GM12878 (cell line): Measurements from ENCODE around the gene NFIX. TPM values are rescaled to one million over a fixed set of nuclear protein-coding genes. Genes with fewer than 3 reads are reported as not detected.

ENCODE experiments used
- ATAC-seq: fragments of 200-7000 bp; cut with Tn5 transposase; 3 replicates; pipeline ENCODE4 v1.9.1; 2020; ENCODE audit warnings: mild to moderate bottlenecking, moderate library complexity
- BruUV-seq: library from RNA; stranded (reverse); fragments of 400-500 nt; replicated peaks from 2 replicates; lab custom pipeline; 2021; lab: Mats Ljungman, UMichigan
- CTCF ChIA-PET: fragments of 300-600 bp; sonication (Branson Sonifier 250); formaldehyde crosslinking; extraction: SDS; loops from one replicate; lab custom pipeline; 2021; ENCODE audit warnings: inconsistent platforms; lab: Yijun Ruan, JAX
- POLR2A ChIA-PET: fragments of 350-600 bp; formaldehyde crosslinking; extraction: SDS; loops from one replicate; lab custom pipeline; 2021; ENCODE audit warnings: inconsistent platforms; lab: Charles Lee
- RAD21 ChIA-PET: fragments of 300-600 bp; sonication (Branson Sonifier 250); formaldehyde crosslinking; loops from one replicate; lab custom pipeline; 2023; ENCODE audit warnings: antibody characterized with exemption; ENCODE audit not compliant: unreplicated experiment; lab: Charles Lee
- SMC1A ChIA-PET: fragments of 300-600 bp; sonication (Branson Sonifier 250); formaldehyde crosslinking; loops from one replicate; lab custom pipeline; 2023; ENCODE audit not compliant: unreplicated experiment, uncharacterized antibody; lab: Charles Lee
- DNase-seq: peaks from one replicate; pipeline ENCODE4 v3.0.0-alpha.2; 2011; ENCODE audit warnings: low read depth, low spot score
- FAIRE-seq: peaks from 3 replicates; lab custom pipeline; 2011; peaks lifted over from hg19 to GRCh38; lab: Jason Lieb, UNC
- H2AFZ ChIP-seq: 2 replicates; pipeline ENCODE4 v1.6.0; 2011; ENCODE audit warnings: low read depth, low read length, control low read depth; ENCODE audit not compliant: control insufficient read depth
- H3K27ac ChIP-seq: 2 replicates; pipeline ENCODE4 v1.5.1; 2011; ENCODE audit warnings: control low read depth; ENCODE audit not compliant: control insufficient read depth, insufficient read depth
- H3K27me3 ChIP-seq, 2 experiments: replicated peaks in 1 of 2; 2 replicates each; pipeline versions ENCODE4 v1.6.0 to v1.6.1; 2011; ENCODE audit warnings: low read length in 1 of 2; ENCODE audit not compliant: control insufficient read depth in 2 of 2, insufficient read depth in 2 of 2
- H3K36me3 ChIP-seq, 2 experiments: 2 replicates each; pipeline ENCODE4 v1.5.1; 2011; ENCODE audit warnings: low read length in 1 of 2; ENCODE audit not compliant: control insufficient read depth in 2 of 2, insufficient read depth in 2 of 2
- H3K4me1 ChIP-seq: 2 replicates; pipeline ENCODE4 v1.6.1; 2011; ENCODE audit warnings: mild to moderate bottlenecking, low read length, moderate library complexity, mixed read lengths; ENCODE audit not compliant: control insufficient read depth, insufficient read depth
- H3K4me2 ChIP-seq: 2 replicates; pipeline ENCODE4 v1.6.0; 2011; ENCODE audit warnings: control low read depth; ENCODE audit not compliant: control insufficient read depth, insufficient read depth
- H3K4me3 ChIP-seq: fragments of 200-600 bp; sonication (generic); 2 replicates; pipeline ENCODE4 v1.5.1; 2016
- H3K79me2 ChIP-seq: 2 replicates; pipeline ENCODE4 v1.6.0; 2011; ENCODE audit warnings: low read length; ENCODE audit not compliant: control insufficient read depth, insufficient read depth
- H3K9ac ChIP-seq: 2 replicates; pipeline ENCODE4 v1.8.0; 2011; ENCODE audit warnings: low read length, control low read depth, mixed read lengths; ENCODE audit not compliant: control insufficient read depth, insufficient read depth
- H3K9me3 ChIP-seq: replicated peaks from 3 replicates; pipeline ENCODE4 v1.5.1; 2011; ENCODE audit warnings: mild to moderate bottlenecking, low read length; ENCODE audit not compliant: control insufficient read depth, insufficient read depth
- H4K20me1 ChIP-seq: 2 replicates; pipeline ENCODE4 v1.6.0; 2011; ENCODE audit not compliant: control insufficient read depth, insufficient read depth
- BMI1 ChIP-seq: fragments of 450-650 bp; IDR thresholded peaks from 2 replicates; pipeline ENCODE4 v1.6.1; 2016; ENCODE audit warnings: mild to moderate bottlenecking, moderate library complexity, borderline replicate concordance
- EZH2 ChIP-seq: IDR thresholded peaks from 2 replicates; pipeline ENCODE4 v1.6.1; 2012; ENCODE audit warnings: low read depth, mild to moderate bottlenecking, control low read depth, inconsistent platforms, low read length, borderline replicate concordance; ENCODE audit not compliant: control insufficient read depth
- FOXK2 ChIP-seq: fragments of 450-650 bp; IDR thresholded peaks from 2 replicates; pipeline ENCODE4 v1.6.1; 2017; ENCODE audit warnings: mild to moderate bottlenecking, moderate library complexity
- HCFC1 ChIP-seq: fragments of 150-350 bp; IDR thresholded peaks from 2 replicates; pipeline ENCODE4 v1.6.1; 2014; ENCODE audit warnings: low read length
- MLLT1 ChIP-seq: fragments of 450-650 bp; IDR thresholded peaks from 2 replicates; pipeline ENCODE4 v1.6.1; 2016; ENCODE audit warnings: mild to moderate bottlenecking
- SPI1 ChIP-seq: IDR thresholded peaks from 2 replicates; pipeline ENCODE4 v1.6.1; 2011; ENCODE audit warnings: low read depth, mild to moderate bottlenecking, low read length, moderate library complexity, borderline replicate concordance; ENCODE audit not compliant: insufficient read depth
- WGBS: methylation state at CpG from one replicate; pipeline ENCODE4 v1.1.6; 2016; ENCODE audit warnings: low lambda C conversion rate; ENCODE audit not compliant: insufficient replicate concordance, insufficient coverage; ENCODE audit errors: missing lambda C conversion rate; 5-methylcytosine and 5-hydroxymethylcytosine counted together
- in situ Hi-C: fragments of 300-500 bp; cut with MboI; formaldehyde crosslinking; loops from 9 replicates; pipeline ENCODE4 v1.14.3; 2018; ENCODE audit warnings: mixed read lengths
- intact Hi-C: fragments of 100-400 bp; cut with micrococcal nuclease; formaldehyde crosslinking; loops from one replicate; pipeline ENCODE4 v1.14.2; 2022; ENCODE audit not compliant: unreplicated experiment
- polyA plus RNA-seq, 11 experiments: library from polyadenylated mRNA; depleted of rRNA in 4 of 11; unstranded in 6 of 11; stranded (reverse) in 5 of 11; fragments of >200 nt; fragmentation: Nextera tagmentation in 4 of 11; fragmentation: Illumina TruSeq in 1 of 11; extraction: Ambion mirVana in 4 of 11; extraction: Trizol in 1 of 11; gene quantifications; 1 replicate in 1 of 11; 2 replicates in 10 of 11; pipeline versions ENCODE4 v1.2.1 to v1.2.3, GENCODE V29; 2011 to 2016; ENCODE audit warnings: inconsistent platforms in 2 of 11, missing spikeins in 2 of 11, low read depth in 1 of 11
- total RNA-seq, 4 experiments: library from RNA; depleted of rRNA in 3 of 4; stranded (reverse); fragments of >200 nt in 3 of 4; fragmentation: Illumina TruSeq in 1 of 4; extraction: Trizol in 1 of 4; gene quantifications; 2 replicates each; pipeline versions ENCODE4 v1.2.1 to v1.2.3, GENCODE V29; 2013 to 2021
- TF ChIP-seq, protein P1 (sequence below), 3 experiments: IDR thresholded peaks in 2 of 3; conservative IDR thresholded peaks in 1 of 3; 2 replicates each; pipeline ENCODE4 v1.5.1; 2011; ENCODE audit warnings: low read depth in 3 of 3, low read length in 3 of 3, mild to moderate bottlenecking in 3 of 3, control low read depth in 2 of 3, moderate library complexity in 2 of 3, inconsistent platforms in 1 of 3, mixed read lengths in 1 of 3; ENCODE audit not compliant: control insufficient read depth in 2 of 3, insufficient read depth in 1 of 3; ENCODE audit errors: extremely low read depth in 1 of 3

Gene NFIX
- total and polyA plus RNA-seq, 10 of the 15 experiments (the other 5 are each of a cell fraction or from before 2014, with no cell fraction given), result 0.02 to 2.2 (median 0.28) TPM

DNA sequence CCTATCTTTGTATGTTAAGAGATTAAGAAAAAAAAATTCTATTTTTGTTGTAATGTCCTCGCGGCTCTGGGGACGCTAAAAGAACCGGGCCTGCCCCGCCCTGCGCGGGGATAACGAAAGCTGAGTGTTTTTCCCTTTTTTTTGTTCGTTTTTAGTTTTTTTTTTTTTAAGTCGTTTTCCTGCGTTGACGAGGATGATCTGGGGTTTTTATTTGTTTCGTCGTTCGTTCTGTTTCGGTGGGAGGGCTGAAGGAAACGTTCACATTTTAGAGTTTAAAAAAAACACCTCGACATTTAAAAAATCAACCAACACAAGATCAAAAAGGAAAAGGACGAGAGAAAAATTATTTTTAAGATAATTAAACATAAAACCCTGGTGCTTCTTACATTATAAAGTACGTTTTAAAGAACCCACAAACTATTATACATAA is 101.8 kb downstream of the NFIX start:
- no peak overlapping the region for H3K4me3 ChIP-seq
- RAD21 ChIA-PET, result interaction anchor here (4.5 kb wide), 1 partner anchor 119 kb away, joined by 81 read pairs; no protein-coding TSS in a partner anchor
- no peaks in the 10 kb centered on the region for H3K36me3 ChIP-seq
- no peak overlapping the region for H2AFZ ChIP-seq
- SMC1A ChIA-PET, result interaction anchor here (4.3 kb wide), 1 partner anchor 119 kb away, joined by 48 read pairs; no protein-coding TSS in a partner anchor
- no peak for TF ChIP-seq SPI1
- TF ChIP-seq MLLT1, result 0 out of 2 replicates have a peak, but pooled peaks have one; percentile 34
- TF ChIP-seq, protein P1, sequence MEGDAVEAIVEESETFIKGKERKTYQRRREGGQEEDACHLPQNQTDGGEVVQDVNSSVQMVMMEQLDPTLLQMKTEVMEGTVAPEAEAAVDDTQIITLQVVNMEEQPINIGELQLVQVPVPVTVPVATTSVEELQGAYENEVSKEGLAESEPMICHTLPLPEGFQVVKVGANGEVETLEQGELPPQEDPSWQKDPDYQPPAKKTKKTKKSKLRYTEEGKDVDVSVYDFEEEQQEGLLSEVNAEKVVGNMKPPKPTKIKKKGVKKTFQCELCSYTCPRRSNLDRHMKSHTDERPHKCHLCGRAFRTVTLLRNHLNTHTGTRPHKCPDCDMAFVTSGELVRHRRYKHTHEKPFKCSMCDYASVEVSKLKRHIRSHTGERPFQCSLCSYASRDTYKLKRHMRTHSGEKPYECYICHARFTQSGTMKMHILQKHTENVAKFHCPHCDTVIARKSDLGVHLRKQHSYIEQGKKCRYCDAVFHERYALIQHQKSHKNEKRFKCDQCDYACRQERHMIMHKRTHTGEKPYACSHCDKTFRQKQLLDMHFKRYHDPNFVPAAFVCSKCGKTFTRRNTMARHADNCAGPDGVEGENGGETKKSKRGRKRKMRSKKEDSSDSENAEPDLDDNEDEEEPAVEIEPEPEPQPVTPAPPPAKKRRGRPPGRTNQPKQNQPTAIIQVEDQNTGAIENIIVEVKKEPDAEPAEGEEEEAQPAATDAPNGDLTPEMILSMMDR (IDR thresholded peaks at IDR 0.05 in 2 of 3, conservative IDR thresholded peaks at IDR 0.05 in 1 of 3; ENCODE audit: control insufficient read depth in 2 of 3, extremely low read depth in 1 of 3, insufficient read depth in 1 of 3, low read depth in 3 of 3, low read length in 3 of 3), result no peak
- peak; percentile 71; the same call in 1 of the 2 replicates for TF ChIP-seq EZH2
- TF ChIP-seq FOXK2, result no peak
- TF ChIP-seq BMI1, result peak; percentile 96
- no peak for TF ChIP-seq HCFC1
- DNase-seq, result no peak
- in situ Hi-C loops, result loop anchor here (10.0 kb wide), 1 partner anchor 212 kb away; the partner anchor contains the start of genes DNASE2 and KLF1
- no peaks in the 10 kb centered on the region; the same call in 2 of the 3 replicates for H3K9me3 ChIP-seq
- no peak overlapping the region for H3K9ac ChIP-seq
- H3K4me2 ChIP-seq, result no peak overlapping the region
- intact Hi-C loops, result loop anchor here (10.0 kb wide), 1 partner anchor 62 kb away; no protein-coding TSS in a partner anchor
- 2% methylated on average over 19 of the region's 20 CpGs for WGBS
- BruUV-seq, result no TSS peak
- H4K20me1 ChIP-seq, result no peaks in the 10 kb centered on the region
- ATAC-seq, result no peak
- no peaks in the 10 kb centered on the region for H3K79me2 ChIP-seq
- no peak overlapping the region for H3K27ac ChIP-seq
- peaks cover 2 to 7% of the 10 kb centered on the region in 2 experiments for H3K27me3 ChIP-seq
- peaks cover 36% of the 10 kb centered on the region for H3K4me1 ChIP-seq
- no peak for FAIRE-seq
- CTCF ChIA-PET, result interaction anchor here (4.2 to 8.0 kb wide), 3 partner anchors 35 to 132 kb away, joined by 39 to 145 read pairs (median 63); no protein-coding TSS in a partner anchor
- POLR2A ChIA-PET, result no interaction called here
